ENCODE measurements around the gene TNFRSF19. TPM values are rescaled to one million over a fixed set of nuclear protein-coding genes. Genes with fewer than 3 reads are reported as not detected.
A peak's percentile ranks its signal among the peaks of the same experiment; 100 is the strongest.

TNFRSF19 gene
- total RNA-seq, 1 donor from 2014 or later = not detected

- DNase-seq = no peak
- Mint-ChIP-seq H3K36me3 (ENCODE audit: low read depth) (no peaks in the 10 kb centered on the region), H3K27me3 (peaks cover 1% of the 10 kb centered on the region), H3K27ac (no peak overlapping the region), H3K9me3 (no peaks in the 10 kb centered on the region), H3K4me1 (no peaks in the 10 kb centered on the region), H3K4me3 (no peak overlapping the region)
- intact Hi-C loops (cut with micrococcal nuclease) = no loop called here
Measured at GRCh38 chr13:23557043-23557442, 13.2 kb upstream of the TNFRSF19 start.

- Mint-ChIP-seq H3K4me1 (no peaks in the 10 kb centered on the region), H3K4me3 (no peak overlapping the region), H3K27me3 (peaks cover 2% of the 10 kb centered on the region), H3K36me3 (ENCODE audit: low read depth) (no peaks in the 10 kb centered on the region), H3K27ac (no peak overlapping the region), H3K9me3 (no peaks in the 10 kb centered on the region)
- intact Hi-C loops (cut with micrococcal nuclease) = no loop called here
- no peak for DNase-seq
Measured at GRCh38 chr13:23557733-23558132, 12.5 kb upstream of the TNFRSF19 start.

- Mint-ChIP-seq H3K4me1 (no peaks in the 10 kb centered on the region), H3K9me3 (no peaks in the 10 kb centered on the region), H3K27me3 (peaks cover 6% of the 10 kb centered on the region), H3K36me3 (ENCODE audit: low read depth) (no peaks in the 10 kb centered on the region), H3K4me3 (no peak overlapping the region), H3K27ac (no peak overlapping the region)
- peak; percentile 56 for DNase-seq
- intact Hi-C loops (cut with micrococcal nuclease) = no loop called here
Measured at GRCh38 chr13:23558675-23559536, 11.3 kb upstream of the TNFRSF19 start.

- H3K36me3 Mint-ChIP-seq (ENCODE audit: low read depth) = no peaks in the 10 kb centered on the region
- peaks cover 13% of the 10 kb centered on the region for H3K27me3 Mint-ChIP-seq
- no peak overlapping the region for H3K27ac Mint-ChIP-seq
- no peaks in the 10 kb centered on the region for H3K9me3 Mint-ChIP-seq
- intact Hi-C loops (cut with micrococcal nuclease) = no loop called here
- no peak overlapping the region for H3K4me3 Mint-ChIP-seq
- H3K4me1 Mint-ChIP-seq = no peaks in the 10 kb centered on the region
- DNase-seq = no peak
Measured at GRCh38 chr13:23560571-23561089, 9.6 kb upstream of the TNFRSF19 start.

GRCh38 chr13:23561261-23561660 is 9.0 kb upstream of the TNFRSF19 start:
- intact Hi-C loops (cut with micrococcal nuclease) = no loop called here
- Mint-ChIP-seq H3K9me3 (no peaks in the 10 kb centered on the region), H3K27ac (no peak overlapping the region), H3K4me1 (no peaks in the 10 kb centered on the region), H3K27me3 (peaks cover 20% of the 10 kb centered on the region), H3K4me3 (no peak overlapping the region), H3K36me3 (ENCODE audit: low read depth) (no peaks in the 10 kb centered on the region)
- DNase-seq = peak; percentile 8

GRCh38 chr13:23563085-23563845 is 6.9 kb upstream of the TNFRSF19 start:
- no peak for DNase-seq
- Mint-ChIP-seq H3K36me3 (ENCODE audit: low read depth) (no peaks in the 10 kb centered on the region), H3K4me1 (no peaks in the 10 kb centered on the region), H3K9me3 (no peaks in the 10 kb centered on the region), H3K27ac (no peak overlapping the region), H3K4me3 (no peak overlapping the region), H3K27me3 (peaks cover 28% of the 10 kb centered on the region)
- intact Hi-C loops (cut with micrococcal nuclease) = no loop called here

GRCh38 chr13:23567906-23568460 is 2.2 kb upstream of the TNFRSF19 start:
- peaks cover 59% of the 10 kb centered on the region for H3K27me3 Mint-ChIP-seq
- DNase-seq = no peak
- H3K27ac Mint-ChIP-seq = no peak overlapping the region
- H3K4me3 Mint-ChIP-seq = no peak overlapping the region
- no peaks in the 10 kb centered on the region for H3K4me1 Mint-ChIP-seq
- no peaks in the 10 kb centered on the region for H3K36me3 Mint-ChIP-seq (ENCODE audit: low read depth)
- H3K9me3 Mint-ChIP-seq = no peaks in the 10 kb centered on the region
- intact Hi-C loops (cut with micrococcal nuclease) = no loop called here

- H3K36me3 Mint-ChIP-seq (ENCODE audit: low read depth) = no peaks in the 10 kb centered on the region
- H3K4me1 Mint-ChIP-seq = peaks cover 5% of the 10 kb centered on the region
- H3K9me3 Mint-ChIP-seq = no peaks in the 10 kb centered on the region
- H3K27me3 Mint-ChIP-seq = peaks cover 65% of the 10 kb centered on the region
- H3K4me3 Mint-ChIP-seq = no peak overlapping the region
- H3K27ac Mint-ChIP-seq = no peak overlapping the region
- intact Hi-C loops (cut with micrococcal nuclease) = loop anchor here (10.0 kb wide), 2 partner anchors 106 to 174 kb away; no protein-coding TSS in a partner anchor
- DNase-seq = no peak
Measured at GRCh38 chr13:23570921-23571315, 706 bp downstream of the TNFRSF19 start.

- H3K36me3 Mint-ChIP-seq (ENCODE audit: low read depth) = no peaks in the 10 kb centered on the region
- H3K9me3 Mint-ChIP-seq = no peaks in the 10 kb centered on the region
- no peak for DNase-seq
- peaks cover 5% of the 10 kb centered on the region for H3K4me1 Mint-ChIP-seq
- no peak overlapping the region for H3K4me3 Mint-ChIP-seq
- peaks cover 62% of the 10 kb centered on the region for H3K27me3 Mint-ChIP-seq
- H3K27ac Mint-ChIP-seq = no peak overlapping the region
- intact Hi-C loops (cut with micrococcal nuclease) = loop anchor here (10.0 kb wide), 2 partner anchors 107 to 173 kb away; no protein-coding TSS in a partner anchor
Measured at GRCh38 chr13:23571431-23571830, 1.2 kb downstream of the TNFRSF19 start.

- peaks cover 7% of the 10 kb centered on the region for H3K4me1 Mint-ChIP-seq
- no peak overlapping the region for H3K27ac Mint-ChIP-seq
- H3K27me3 Mint-ChIP-seq = peaks cover 69% of the 10 kb centered on the region
- DNase-seq = no peak
- intact Hi-C loops (cut with micrococcal nuclease) = loop anchor here (10.0 kb wide), 2 partner anchors 108 to 172 kb away; no protein-coding TSS in a partner anchor
- H3K4me3 Mint-ChIP-seq = no peak overlapping the region
- H3K9me3 Mint-ChIP-seq = no peaks in the 10 kb centered on the region
- H3K36me3 Mint-ChIP-seq (ENCODE audit: low read depth) = no peaks in the 10 kb centered on the region
Measured at GRCh38 chr13:23572836-23573235, 2.6 kb downstream of the TNFRSF19 start.

- Mint-ChIP-seq H3K36me3 (ENCODE audit: low read depth) (no peaks in the 10 kb centered on the region), H3K4me1 (peaks cover 11% of the 10 kb centered on the region), H3K4me3 (no peak overlapping the region), H3K27me3 (peaks cover 61% of the 10 kb centered on the region), H3K9me3 (no peaks in the 10 kb centered on the region), H3K27ac (no peak overlapping the region)
- intact Hi-C loops (cut with micrococcal nuclease) = loop anchor here (5.0 to 10.0 kb wide), 3 partner anchors 110 to 170 kb away; no protein-coding TSS in a partner anchor
- no peak for DNase-seq
Measured at GRCh38 chr13:23574421-23575145, 4.4 kb downstream of the TNFRSF19 start.

GRCh38 chr13:23575632-23576031 is 5.4 kb downstream of the TNFRSF19 start:
- DNase-seq = no peak
- H3K27ac Mint-ChIP-seq = no peak overlapping the region
- peaks cover 60% of the 10 kb centered on the region for H3K27me3 Mint-ChIP-seq
- no peak overlapping the region for H3K4me3 Mint-ChIP-seq
- H3K4me1 Mint-ChIP-seq = peaks cover 18% of the 10 kb centered on the region
- intact Hi-C loops (cut with micrococcal nuclease) = loop anchor here (5.0 to 10.0 kb wide), 3 partner anchors 111 to 169 kb away; no protein-coding TSS in a partner anchor
- H3K36me3 Mint-ChIP-seq (ENCODE audit: low read depth) = no peaks in the 10 kb centered on the region
- no peaks in the 10 kb centered on the region for H3K9me3 Mint-ChIP-seq

- peak overlapping the region; percentile 76 for H3K4me3 Mint-ChIP-seq
- no peaks in the 10 kb centered on the region for H3K9me3 Mint-ChIP-seq
- peaks cover 18% of the 10 kb centered on the region for H3K4me1 Mint-ChIP-seq
- intact Hi-C loops (cut with micrococcal nuclease) = loop anchor here (1.0 to 10.0 kb wide), 5 partner anchors 114 to 310 kb away; partner anchors contain the start of gene MIPEP
- H3K36me3 Mint-ChIP-seq (ENCODE audit: low read depth) = no peaks in the 10 kb centered on the region
- H3K27ac Mint-ChIP-seq = no peak overlapping the region
- DNase-seq = peak; percentile 92
- peaks cover 56% of the 10 kb centered on the region for H3K27me3 Mint-ChIP-seq
Measured at GRCh38 chr13:23578411-23579071, 8.3 kb downstream of the TNFRSF19 start.
